Left ventricle myocardium inferior (tissue), 1 donor: Measurements from ENCODE around the gene MYO1A. TPM values are rescaled to one million over a fixed set of nuclear protein-coding genes. Genes with fewer than 3 reads are reported as not detected.

Experiments
- DNase-seq: peaks from one replicate; pipeline ENCODE4 v3.0.0-alpha.2; 2020
- H3K27ac ChIP-seq: fragments of 200-600 bp; replicated peaks from 2 replicates; pipeline ENCODE4 v1.8.0; 2021
- H3K27me3 ChIP-seq: fragments of 200-600 bp; 2 replicates; pipeline ENCODE4 v1.8.0; 2021; ENCODE audit warnings: low read depth
- H3K36me3 ChIP-seq: fragments of 200-600 bp; 2 replicates; pipeline ENCODE4 v1.8.0; 2021
- H3K4me1 ChIP-seq: fragments of 200-600 bp; 2 replicates; pipeline ENCODE4 v1.8.0; 2021
- H3K4me3 ChIP-seq: fragments of 200-600 bp; 2 replicates; pipeline ENCODE4 v1.8.0; 2021; ENCODE audit warnings: mild to moderate bottlenecking, moderate library complexity
- H3K9me3 ChIP-seq: fragments of 200-600 bp; replicated peaks from 2 replicates; pipeline ENCODE4 v1.8.0; 2021
- intact Hi-C: fragments of 100-400 bp; cut with micrococcal nuclease; formaldehyde crosslinking; loops from one replicate; pipeline ENCODE4 v1.11.0; 2022
- total RNA-seq: library from RNA; stranded (reverse); fragmentation: NEBNext Ultra II Directional; extraction: Animal tissue kit (Norgen Biotek cat#: 25700); gene quantifications from one replicate; pipeline ENCODE4 v1.2.1, GENCODE V29; 2021
- TF ChIP-seq, protein P1 (sequence below): fragments of 200-600 bp; IDR thresholded peaks from 2 replicates; pipeline ENCODE4 v1.8.0; 2021; ENCODE audit warnings: antibody characterized with exemption, mild to moderate bottlenecking, borderline replicate concordance
- donor health status: DM: no; HTN: yes; CAD: no; lungs with severe emphysema.

MYO1A gene
- total RNA-seq, 1 donor from 2014 or later = not detected

DNA sequence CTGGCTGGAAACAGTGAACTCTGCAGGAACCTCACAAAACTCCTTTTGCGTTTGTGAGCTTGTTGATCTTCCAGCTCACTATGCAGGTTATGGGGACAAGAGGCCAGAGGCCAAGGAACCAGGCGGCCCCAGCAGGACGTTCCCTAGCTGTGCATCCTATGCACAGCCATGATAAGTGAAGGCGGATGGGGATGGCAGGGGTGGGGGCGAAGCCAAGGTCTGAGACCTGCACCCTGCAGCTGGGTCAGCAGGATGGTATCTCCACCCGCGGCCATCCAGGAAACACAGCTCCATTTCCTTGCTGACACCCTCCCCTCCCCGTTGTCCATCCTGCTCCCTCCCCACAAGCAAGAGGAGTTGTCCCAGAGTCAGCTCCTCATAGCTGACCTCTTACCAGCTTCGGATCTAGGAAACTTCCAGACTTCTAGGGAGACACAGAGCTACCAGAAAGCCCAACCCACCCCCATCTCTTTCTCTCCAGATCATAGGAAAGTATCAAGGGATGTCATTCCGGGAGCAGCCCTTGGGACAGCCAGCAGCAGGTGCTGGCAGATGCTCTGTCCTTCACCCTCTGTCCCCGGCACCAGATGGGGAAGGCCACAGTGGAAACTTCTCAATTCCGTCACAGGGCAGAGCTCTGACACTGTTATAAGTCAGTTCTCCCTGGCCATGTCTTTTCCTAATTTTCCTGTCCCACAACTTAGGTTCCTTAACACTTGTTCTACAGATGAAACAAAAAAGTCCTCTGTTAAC, 53.0 kb downstream of the MYO1A start:
- no peaks in the 10 kb centered on the region for H3K9me3 ChIP-seq
- intact Hi-C loops = no loop called here
- H3K27ac ChIP-seq = no peak overlapping the region
- peaks cover 11% of the 10 kb centered on the region for H3K4me1 ChIP-seq
- no peaks in the 10 kb centered on the region for H3K27me3 ChIP-seq
- DNase-seq = no peak
- TF ChIP-seq, protein P1, sequence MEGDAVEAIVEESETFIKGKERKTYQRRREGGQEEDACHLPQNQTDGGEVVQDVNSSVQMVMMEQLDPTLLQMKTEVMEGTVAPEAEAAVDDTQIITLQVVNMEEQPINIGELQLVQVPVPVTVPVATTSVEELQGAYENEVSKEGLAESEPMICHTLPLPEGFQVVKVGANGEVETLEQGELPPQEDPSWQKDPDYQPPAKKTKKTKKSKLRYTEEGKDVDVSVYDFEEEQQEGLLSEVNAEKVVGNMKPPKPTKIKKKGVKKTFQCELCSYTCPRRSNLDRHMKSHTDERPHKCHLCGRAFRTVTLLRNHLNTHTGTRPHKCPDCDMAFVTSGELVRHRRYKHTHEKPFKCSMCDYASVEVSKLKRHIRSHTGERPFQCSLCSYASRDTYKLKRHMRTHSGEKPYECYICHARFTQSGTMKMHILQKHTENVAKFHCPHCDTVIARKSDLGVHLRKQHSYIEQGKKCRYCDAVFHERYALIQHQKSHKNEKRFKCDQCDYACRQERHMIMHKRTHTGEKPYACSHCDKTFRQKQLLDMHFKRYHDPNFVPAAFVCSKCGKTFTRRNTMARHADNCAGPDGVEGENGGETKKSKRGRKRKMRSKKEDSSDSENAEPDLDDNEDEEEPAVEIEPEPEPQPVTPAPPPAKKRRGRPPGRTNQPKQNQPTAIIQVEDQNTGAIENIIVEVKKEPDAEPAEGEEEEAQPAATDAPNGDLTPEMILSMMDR = no peak
- H3K36me3 ChIP-seq = peaks cover 24% of the 10 kb centered on the region
- no peak overlapping the region for H3K4me3 ChIP-seq

DNA sequence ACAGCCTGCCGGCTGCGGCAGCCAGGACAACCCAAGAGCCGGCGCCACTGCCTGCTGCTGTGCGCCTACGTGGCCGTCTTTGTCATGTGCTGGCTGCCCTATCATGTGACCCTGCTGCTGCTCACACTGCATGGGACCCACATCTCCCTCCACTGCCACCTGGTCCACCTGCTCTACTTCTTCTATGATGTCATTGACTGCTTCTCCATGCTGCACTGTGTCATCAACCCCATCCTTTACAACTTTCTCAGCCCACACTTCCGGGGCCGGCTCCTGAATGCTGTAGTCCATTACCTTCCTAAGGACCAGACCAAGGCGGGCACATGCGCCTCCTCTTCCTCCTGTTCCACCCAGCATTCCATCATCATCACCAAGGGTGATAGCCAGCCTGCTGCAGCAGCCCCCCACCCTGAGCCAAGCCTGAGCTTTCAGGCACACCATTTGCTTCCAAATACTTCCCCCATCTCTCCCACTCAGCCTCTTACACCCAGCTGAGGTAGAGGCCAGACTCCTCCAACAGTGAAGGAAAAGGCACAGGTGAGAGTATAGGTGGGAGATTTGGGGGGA, 53.9 kb downstream of the MYO1A start:
- no peak overlapping the region for H3K4me3 ChIP-seq
- no peaks in the 10 kb centered on the region for H3K9me3 ChIP-seq
- peaks cover 12% of the 10 kb centered on the region for H3K4me1 ChIP-seq
- peaks cover 22% of the 10 kb centered on the region for H3K36me3 ChIP-seq
- H3K27me3 ChIP-seq = no peaks in the 10 kb centered on the region
- no peak for DNase-seq
- intact Hi-C loops = no loop called here
- TF ChIP-seq, protein P1 = no peak
- no peak overlapping the region for H3K27ac ChIP-seq

DNA sequence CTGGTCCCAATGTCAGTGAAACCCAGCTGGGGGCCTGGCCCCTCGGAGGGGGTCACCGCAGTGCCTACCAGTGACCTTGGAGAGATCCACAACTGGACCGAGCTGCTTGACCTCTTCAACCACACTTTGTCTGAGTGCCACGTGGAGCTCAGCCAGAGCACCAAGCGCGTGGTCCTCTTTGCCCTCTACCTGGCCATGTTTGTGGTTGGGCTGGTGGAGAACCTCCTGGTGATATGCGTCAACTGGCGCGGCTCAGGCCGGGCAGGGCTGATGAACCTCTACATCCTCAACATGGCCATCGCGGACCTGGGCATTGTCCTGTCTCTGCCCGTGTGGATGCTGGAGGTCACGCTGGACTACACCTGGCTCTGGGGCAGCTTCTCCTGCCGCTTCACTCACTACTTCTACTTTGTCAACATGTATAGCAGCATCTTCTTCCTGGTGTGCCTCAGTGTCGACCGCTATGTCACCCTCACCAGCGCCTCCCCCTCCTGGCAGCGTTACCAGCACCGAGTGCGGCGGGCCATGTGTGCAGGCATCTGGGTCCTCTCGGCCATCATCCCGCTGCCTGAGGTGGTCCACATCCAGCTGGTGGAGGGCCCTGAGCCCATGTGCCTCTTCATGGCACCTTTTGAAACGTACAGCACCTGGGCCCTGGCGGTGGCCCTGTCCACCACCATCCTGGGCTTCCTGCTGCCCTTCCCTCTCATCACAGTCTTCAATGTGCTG, 54.6 kb downstream of the MYO1A start:
- Histone ChIP-seq H3K4me3 (no peak overlapping the region), H3K4me1 (peaks cover 16% of the 10 kb centered on the region), H3K27ac (no peak overlapping the region), H3K9me3 (no peaks in the 10 kb centered on the region), H3K36me3 (peaks cover 19% of the 10 kb centered on the region), H3K27me3 (no peaks in the 10 kb centered on the region)
- intact Hi-C loops = no loop called here
- TF ChIP-seq, protein P1 = no peak
- no peak for DNase-seq

DNA sequence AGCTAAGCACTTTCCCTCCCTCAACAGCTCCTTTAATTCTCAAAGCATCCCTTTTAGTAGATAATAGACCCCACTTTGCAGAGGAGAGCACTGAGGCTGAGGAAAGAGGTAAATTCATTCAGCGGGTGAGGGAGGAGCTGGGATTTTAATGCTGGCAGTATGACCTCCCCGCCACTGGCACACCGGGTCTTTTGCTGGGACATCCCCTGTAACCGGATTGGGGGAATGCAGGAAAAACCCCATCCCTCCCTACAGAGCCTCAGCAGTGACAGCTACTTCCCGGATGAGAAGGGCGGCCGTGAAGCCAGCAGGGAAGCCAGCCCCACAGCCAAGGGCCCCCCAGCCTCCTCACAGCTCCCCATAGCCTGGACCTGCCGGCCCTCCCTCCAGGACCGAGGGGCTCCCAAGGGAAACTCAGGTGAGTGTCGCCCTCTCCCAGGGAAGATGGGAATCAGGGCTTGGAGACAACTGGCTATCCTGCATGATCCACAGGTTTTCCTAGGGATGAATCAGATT, 55.6 kb downstream of the MYO1A start:
- Histone ChIP-seq H3K4me3 (no peak overlapping the region), H3K27me3 (no peaks in the 10 kb centered on the region), H3K27ac (no peak overlapping the region), H3K4me1 (peaks cover 16% of the 10 kb centered on the region), H3K9me3 (no peaks in the 10 kb centered on the region), H3K36me3 (peaks cover 10% of the 10 kb centered on the region)
- intact Hi-C loops = no loop called here
- TF ChIP-seq, protein P1 = no peak
- DNase-seq = no peak

DNA sequence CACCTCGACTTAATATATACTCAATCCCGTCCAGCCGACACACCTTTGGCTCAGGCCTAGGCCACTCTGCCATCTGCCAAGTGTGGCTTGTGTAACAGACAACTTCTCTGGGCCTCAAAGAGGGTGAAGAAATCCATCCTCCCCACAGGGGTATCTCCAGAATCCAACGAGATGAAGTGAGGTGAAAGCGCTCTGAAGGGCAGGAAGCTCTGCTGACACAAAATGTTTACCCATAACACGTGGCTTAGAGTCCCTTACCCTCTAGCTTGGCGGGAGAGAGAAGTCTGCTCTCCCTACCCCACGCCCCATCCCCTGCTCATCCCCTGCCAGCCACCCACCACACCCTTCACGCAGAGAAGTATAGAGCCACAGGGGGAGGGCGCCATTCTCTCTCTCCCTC, 56.6 kb downstream of the MYO1A start:
- no peak for DNase-seq
- Histone ChIP-seq H3K27ac (no peak overlapping the region), H3K27me3 (no peaks in the 10 kb centered on the region), H3K36me3 (peaks cover 8% of the 10 kb centered on the region), H3K4me3 (no peak overlapping the region), H3K9me3 (no peaks in the 10 kb centered on the region), H3K4me1 (peaks cover 25% of the 10 kb centered on the region)
- TF ChIP-seq, protein P1 = no peak
- intact Hi-C loops = no loop called here
